Measurements from ENCODE around the gene PLCXD3.

The PLCXD3 gene

GRCh38 chr5:41373230-41373629 lies 137.2 kb downstream of the PLCXD3 start (continued):
- TF ChIP-seq PRDM2 (tag by site-specific recombination; IDR thresholded peaks at IDR 0.05; ENCODE audit: borderline replicate concordance) (no peak), PRDM6 (tag by site-specific recombination; IDR thresholded peaks at IDR 0.05) (no peak), ZNF629 (tag by site-specific recombination; IDR thresholded peaks at IDR 0.05) (no peak), BCL11B (tag by site-specific recombination; IDR thresholded peaks at IDR 0.05; ENCODE audit: low read depth) (no peak), OSR2 (tag by site-specific recombination; IDR thresholded peaks at IDR 0.05) (no peak)

DNA sequence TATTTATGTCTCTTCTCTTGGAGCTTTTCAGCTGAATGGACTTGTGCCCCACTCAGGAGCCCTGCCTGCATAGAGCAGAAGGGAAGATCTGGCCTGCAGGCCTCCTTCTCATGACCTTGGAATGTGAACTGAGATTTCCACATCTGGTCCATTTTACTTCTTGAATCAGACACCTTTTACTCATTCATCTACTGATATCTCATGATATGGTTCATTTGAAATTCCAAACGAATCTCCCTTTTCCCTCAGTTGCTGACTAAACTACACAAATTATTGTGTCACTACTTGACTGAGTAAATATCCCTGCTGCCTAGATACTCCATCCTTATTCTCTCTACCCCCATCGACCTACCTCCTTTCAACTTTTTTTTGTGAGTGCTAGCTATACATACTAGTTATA lies 138.7 kb downstream of the PLCXD3 start:
- Histone ChIP-seq H3K27ac (ENCODE audit: extremely low read depth, low read depth, low read length) (no peak overlapping the region), H3K9me3 (ENCODE audit: control insufficient read depth, insufficient read depth, low read depth, low read length) (no peaks in the 10 kb centered on the region), H3K4me1 (ENCODE audit: control insufficient read depth, insufficient read depth, low read length) (no peaks in the 10 kb centered on the region), H3K36me3 (ENCODE audit: control insufficient read depth in 2 of 2, insufficient read depth in 1 of 2, low read length in 2 of 2) (no peaks in the 10 kb centered on the region), H3K4me3 (ENCODE audit: low read depth, low read length) (no peak overlapping the region)
- ChIA-PET CTCF (no interaction called here), POLR2A (no interaction called here)
- TF ChIP-seq ZXDB (tag by site-specific recombination; IDR thresholded peaks at IDR 0.05) (no peak), ZNF211 (tag by site-specific recombination; IDR thresholded peaks at IDR 0.05; ENCODE audit: low read depth) (no peak), ZNF704 (tag by site-specific recombination; IDR thresholded peaks at IDR 0.05) (no peak), HOXA7 (CRISPR knock-in tag; IDR thresholded peaks at IDR 0.05; ENCODE audit: borderline replicate concordance) (no peak), HOXD13 (CRISPR knock-in tag; IDR thresholded peaks at IDR 0.05; ENCODE audit: borderline replicate concordance) (no peak), AEBP2 (tag by site-specific recombination; IDR thresholded peaks at IDR 0.05; ENCODE audit: borderline replicate concordance) (no peak), BCL11B (tag by site-specific recombination; IDR thresholded peaks at IDR 0.05; ENCODE audit: low read depth) (no peak), GLIS2 (tag by site-specific recombination; IDR thresholded peaks at IDR 0.05) (no peak), ZBTB26 (tag by site-specific recombination; optimal IDR thresholded peaks at IDR 0.05) (no peak), GLI2 (tag by site-specific recombination; IDR thresholded peaks at IDR 0.05; ENCODE audit: borderline replicate concordance, low read depth) (no peak), BCL11A (tag by site-specific recombination; IDR thresholded peaks at IDR 0.05; ENCODE audit: low read depth) (no peak)
- TF ChIP-seq, protein P1, sequence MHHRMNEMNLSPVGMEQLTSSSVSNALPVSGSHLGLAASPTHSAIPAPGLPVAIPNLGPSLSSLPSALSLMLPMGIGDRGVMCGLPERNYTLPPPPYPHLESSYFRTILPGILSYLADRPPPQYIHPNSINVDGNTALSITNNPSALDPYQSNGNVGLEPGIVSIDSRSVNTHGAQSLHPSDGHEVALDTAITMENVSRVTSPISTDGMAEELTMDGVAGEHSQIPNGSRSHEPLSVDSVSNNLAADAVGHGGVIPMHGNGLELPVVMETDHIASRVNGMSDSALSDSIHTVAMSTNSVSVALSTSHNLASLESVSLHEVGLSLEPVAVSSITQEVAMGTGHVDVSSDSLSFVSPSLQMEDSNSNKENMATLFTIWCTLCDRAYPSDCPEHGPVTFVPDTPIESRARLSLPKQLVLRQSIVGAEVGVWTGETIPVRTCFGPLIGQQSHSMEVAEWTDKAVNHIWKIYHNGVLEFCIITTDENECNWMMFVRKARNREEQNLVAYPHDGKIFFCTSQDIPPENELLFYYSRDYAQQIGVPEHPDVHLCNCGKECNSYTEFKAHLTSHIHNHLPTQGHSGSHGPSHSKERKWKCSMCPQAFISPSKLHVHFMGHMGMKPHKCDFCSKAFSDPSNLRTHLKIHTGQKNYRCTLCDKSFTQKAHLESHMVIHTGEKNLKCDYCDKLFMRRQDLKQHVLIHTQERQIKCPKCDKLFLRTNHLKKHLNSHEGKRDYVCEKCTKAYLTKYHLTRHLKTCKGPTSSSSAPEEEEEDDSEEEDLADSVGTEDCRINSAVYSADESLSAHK (tag by site-specific recombination; IDR thresholded peaks at IDR 0.05) = no peak
- TF ChIP-seq, protein P2, sequence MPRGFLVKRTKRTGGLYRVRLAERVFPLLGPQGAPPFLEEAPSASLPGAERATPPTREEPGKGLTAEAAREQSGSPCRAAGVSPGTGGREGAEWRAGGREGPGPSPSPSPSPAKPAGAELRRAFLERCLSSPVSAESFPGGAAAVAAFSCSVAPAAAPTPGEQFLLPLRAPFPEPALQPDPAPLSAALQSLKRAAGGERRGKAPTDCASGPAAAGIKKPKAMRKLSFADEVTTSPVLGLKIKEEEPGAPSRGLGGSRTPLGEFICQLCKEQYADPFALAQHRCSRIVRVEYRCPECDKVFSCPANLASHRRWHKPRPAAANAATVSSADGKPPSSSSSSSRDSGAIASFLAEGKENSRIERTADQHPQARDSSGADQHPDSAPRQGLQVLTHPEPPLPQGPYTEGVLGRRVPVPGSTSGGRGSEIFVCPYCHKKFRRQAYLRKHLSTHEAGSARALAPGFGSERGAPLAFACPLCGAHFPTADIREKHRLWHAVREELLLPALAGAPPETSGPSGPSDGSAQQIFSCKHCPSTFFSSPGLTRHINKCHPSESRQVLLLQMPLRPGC (tag by site-specific recombination; IDR thresholded peaks at IDR 0.05) = no peak
- TF ChIP-seq, protein P3, sequence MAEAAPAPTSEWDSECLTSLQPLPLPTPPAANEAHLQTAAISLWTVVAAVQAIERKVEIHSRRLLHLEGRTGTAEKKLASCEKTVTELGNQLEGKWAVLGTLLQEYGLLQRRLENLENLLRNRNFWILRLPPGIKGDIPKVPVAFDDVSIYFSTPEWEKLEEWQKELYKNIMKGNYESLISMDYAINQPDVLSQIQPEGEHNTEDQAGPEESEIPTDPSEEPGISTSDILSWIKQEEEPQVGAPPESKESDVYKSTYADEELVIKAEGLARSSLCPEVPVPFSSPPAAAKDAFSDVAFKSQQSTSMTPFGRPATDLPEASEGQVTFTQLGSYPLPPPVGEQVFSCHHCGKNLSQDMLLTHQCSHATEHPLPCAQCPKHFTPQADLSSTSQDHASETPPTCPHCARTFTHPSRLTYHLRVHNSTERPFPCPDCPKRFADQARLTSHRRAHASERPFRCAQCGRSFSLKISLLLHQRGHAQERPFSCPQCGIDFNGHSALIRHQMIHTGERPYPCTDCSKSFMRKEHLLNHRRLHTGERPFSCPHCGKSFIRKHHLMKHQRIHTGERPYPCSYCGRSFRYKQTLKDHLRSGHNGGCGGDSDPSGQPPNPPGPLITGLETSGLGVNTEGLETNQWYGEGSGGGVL (tag by site-specific recombination; IDR thresholded peaks at IDR 0.05) = no peak

Measured in HEK293 (cell line).